ENCODE measurements around the gene GRIK1.

Gene GRIK1

DNA sequence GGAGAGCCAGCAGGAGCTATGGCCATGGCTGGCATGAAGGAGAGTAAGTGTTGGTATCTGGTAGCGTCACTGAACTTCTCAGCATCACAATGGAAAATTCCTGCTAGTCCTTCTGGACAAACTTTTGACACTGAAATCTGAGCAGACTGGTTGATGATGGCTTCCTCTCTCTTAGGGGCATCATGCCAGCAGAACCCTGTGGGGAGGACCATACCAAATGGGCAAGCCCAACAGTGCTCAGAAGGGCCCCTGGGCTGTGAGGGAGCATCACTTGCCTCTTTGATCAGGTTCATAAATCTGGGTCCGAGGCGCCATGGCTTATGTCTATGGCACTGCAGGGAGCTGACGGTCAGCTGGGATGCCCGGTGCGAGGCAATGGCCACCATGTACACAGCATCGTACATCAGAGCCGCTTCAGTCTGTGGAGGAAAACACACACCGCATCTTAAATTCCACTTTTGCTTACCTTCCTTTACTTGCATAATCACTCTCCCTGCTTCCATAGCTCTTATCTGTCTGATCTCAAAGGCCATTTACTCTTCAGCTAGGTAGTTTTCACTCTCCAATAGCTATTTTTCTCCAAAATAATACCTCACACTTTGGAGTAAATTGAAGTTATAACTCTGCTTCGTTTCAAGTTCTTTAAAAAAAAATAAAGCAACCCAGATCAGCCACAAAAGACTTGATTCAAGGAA, 297.1 kb downstream of the GRIK1 start:
- Histone ChIP-seq H3K4me2 (ENCODE audit: insufficient read depth, low read length) (no peak overlapping the region), H3K79me2 (ENCODE audit: insufficient read depth, low read length) (no peaks in the 10 kb centered on the region), H3K9ac (ENCODE audit: low read depth, low read length) (no peak overlapping the region), H3K4me3 (ENCODE audit: low read depth in 1 of 2, low read length in 2 of 2) (no peak overlapping the region), H3K9me3 (ENCODE audit: insufficient read depth, low read length, severe bottlenecking) (no peaks in the 10 kb centered on the region), H3K27ac (ENCODE audit: low read length) (no peak overlapping the region), H3K27me3 (ENCODE audit: insufficient read depth, low read length, poor library complexity) (no peaks in the 10 kb centered on the region), H3K4me1 (ENCODE audit: insufficient read depth, low read length) (no peaks in the 10 kb centered on the region), H4K20me1 (ENCODE audit: insufficient read depth, low read length) (no peaks in the 10 kb centered on the region), H2AFZ (ENCODE audit: low read depth, low read length) (no peak overlapping the region), H3K36me3 (ENCODE audit: insufficient read depth, low read length) (no peaks in the 10 kb centered on the region)
- no peak for ATAC-seq (ENCODE audit: insufficient read depth, low read depth)
- TF ChIP-seq EZH2 (IDR thresholded peaks at IDR 0.05; ENCODE audit: borderline replicate concordance, low read depth, low read length, severe bottlenecking): no peak
- TF ChIP-seq, protein P1, sequence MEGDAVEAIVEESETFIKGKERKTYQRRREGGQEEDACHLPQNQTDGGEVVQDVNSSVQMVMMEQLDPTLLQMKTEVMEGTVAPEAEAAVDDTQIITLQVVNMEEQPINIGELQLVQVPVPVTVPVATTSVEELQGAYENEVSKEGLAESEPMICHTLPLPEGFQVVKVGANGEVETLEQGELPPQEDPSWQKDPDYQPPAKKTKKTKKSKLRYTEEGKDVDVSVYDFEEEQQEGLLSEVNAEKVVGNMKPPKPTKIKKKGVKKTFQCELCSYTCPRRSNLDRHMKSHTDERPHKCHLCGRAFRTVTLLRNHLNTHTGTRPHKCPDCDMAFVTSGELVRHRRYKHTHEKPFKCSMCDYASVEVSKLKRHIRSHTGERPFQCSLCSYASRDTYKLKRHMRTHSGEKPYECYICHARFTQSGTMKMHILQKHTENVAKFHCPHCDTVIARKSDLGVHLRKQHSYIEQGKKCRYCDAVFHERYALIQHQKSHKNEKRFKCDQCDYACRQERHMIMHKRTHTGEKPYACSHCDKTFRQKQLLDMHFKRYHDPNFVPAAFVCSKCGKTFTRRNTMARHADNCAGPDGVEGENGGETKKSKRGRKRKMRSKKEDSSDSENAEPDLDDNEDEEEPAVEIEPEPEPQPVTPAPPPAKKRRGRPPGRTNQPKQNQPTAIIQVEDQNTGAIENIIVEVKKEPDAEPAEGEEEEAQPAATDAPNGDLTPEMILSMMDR (IDR thresholded peaks at IDR 0.05; ENCODE audit: borderline replicate concordance, extremely low read depth, low read length, poor library complexity, severe bottlenecking): no peak
- DNase-seq: no peak

DNA sequence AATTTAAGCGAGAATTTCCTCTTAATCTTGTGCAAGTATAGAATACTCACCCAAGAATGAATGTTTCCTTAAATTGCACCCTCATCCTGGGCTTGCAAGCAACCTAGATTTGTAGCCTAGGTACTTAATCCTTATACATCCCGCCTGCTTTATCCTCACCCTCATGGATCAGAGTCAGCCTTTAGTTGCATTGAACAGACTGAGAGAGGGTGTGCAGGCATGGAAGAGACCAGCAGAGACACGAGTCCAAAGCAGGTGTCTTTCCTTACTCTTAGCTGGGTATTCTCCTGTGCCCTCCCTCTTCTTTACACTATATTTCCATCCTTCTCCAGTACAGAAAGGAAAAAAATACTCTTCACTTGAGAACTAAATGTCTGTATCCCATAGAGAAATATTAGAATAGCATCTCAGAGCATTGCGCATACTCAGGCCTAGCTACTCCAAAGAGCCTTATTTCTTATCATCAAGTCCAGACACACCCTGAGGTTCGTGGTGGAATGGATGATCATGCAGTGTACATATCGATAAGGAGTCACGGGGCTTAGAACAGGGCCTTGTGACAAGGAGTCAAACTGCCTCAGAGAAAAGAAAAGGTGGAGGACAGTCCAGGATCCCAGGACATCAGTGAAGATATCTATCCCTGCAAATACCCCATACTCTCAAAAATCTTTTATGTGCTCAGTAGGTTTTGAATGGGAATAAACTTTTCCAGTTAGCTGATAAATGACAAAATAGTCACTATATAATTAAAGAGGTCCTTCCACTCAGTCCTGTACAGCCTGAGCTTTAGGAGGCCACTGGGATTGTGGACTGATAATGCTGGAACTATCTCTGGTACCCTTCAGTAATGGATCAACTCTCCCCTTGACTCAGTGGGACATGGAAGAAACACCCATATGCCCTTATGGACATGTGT, 297.9 kb downstream of the GRIK1 start:
- Histone ChIP-seq H3K9ac (ENCODE audit: low read depth, low read length) (no peak overlapping the region), H3K27ac (ENCODE audit: low read length) (no peak overlapping the region), H3K4me2 (ENCODE audit: insufficient read depth, low read length) (no peak overlapping the region), H2AFZ (ENCODE audit: low read depth, low read length) (no peak overlapping the region), H3K27me3 (ENCODE audit: insufficient read depth, low read length, poor library complexity) (no peaks in the 10 kb centered on the region), H3K79me2 (ENCODE audit: insufficient read depth, low read length) (no peaks in the 10 kb centered on the region), H3K4me3 (ENCODE audit: low read depth in 1 of 2, low read length in 2 of 2) (no peak overlapping the region), H3K4me1 (ENCODE audit: insufficient read depth, low read length) (no peaks in the 10 kb centered on the region), H3K9me3 (ENCODE audit: insufficient read depth, low read length, severe bottlenecking) (no peaks in the 10 kb centered on the region), H3K36me3 (ENCODE audit: insufficient read depth, low read length) (no peaks in the 10 kb centered on the region), H4K20me1 (ENCODE audit: insufficient read depth, low read length) (no peaks in the 10 kb centered on the region)
- TF ChIP-seq EZH2 (IDR thresholded peaks at IDR 0.05; ENCODE audit: borderline replicate concordance, low read depth, low read length, severe bottlenecking): no peak
- TF ChIP-seq, protein P1 (IDR thresholded peaks at IDR 0.05; ENCODE audit: borderline replicate concordance, extremely low read depth, low read length, poor library complexity, severe bottlenecking): no peak
- ATAC-seq (ENCODE audit: insufficient read depth, low read depth) (no peak), DNase-seq (no peak)

- Histone ChIP-seq H3K9me3 (ENCODE audit: insufficient read depth, low read length, severe bottlenecking) (no peaks in the 10 kb centered on the region), H3K9ac (ENCODE audit: low read depth, low read length) (no peak overlapping the region), H3K36me3 (ENCODE audit: insufficient read depth, low read length) (no peaks in the 10 kb centered on the region), H3K79me2 (ENCODE audit: insufficient read depth, low read length) (no peaks in the 10 kb centered on the region), H3K27me3 (ENCODE audit: insufficient read depth, low read length, poor library complexity) (no peaks in the 10 kb centered on the region), H3K27ac (ENCODE audit: low read length) (no peak overlapping the region), H4K20me1 (ENCODE audit: insufficient read depth, low read length) (no peaks in the 10 kb centered on the region), H3K4me2 (ENCODE audit: insufficient read depth, low read length) (no peak overlapping the region), H3K4me1 (ENCODE audit: insufficient read depth, low read length) (no peaks in the 10 kb centered on the region), H3K4me3 (ENCODE audit: low read depth in 1 of 2, low read length in 2 of 2) (no peak overlapping the region), H2AFZ (ENCODE audit: low read depth, low read length) (no peak overlapping the region)
- ATAC-seq (ENCODE audit: insufficient read depth, low read depth) (no peak), DNase-seq (no peak)
- TF ChIP-seq, protein P1 (IDR thresholded peaks at IDR 0.05; ENCODE audit: borderline replicate concordance, extremely low read depth, low read length, poor library complexity, severe bottlenecking): no peak
- no peak for TF ChIP-seq EZH2 (IDR thresholded peaks at IDR 0.05; ENCODE audit: borderline replicate concordance, low read depth, low read length, severe bottlenecking)
These were observed 298.7 kb downstream of the GRIK1 start for GRCh38 chr21:29641001-29641634.
